GM19043 (cell line): Measurements from ENCODE around the gene ZNF320.
"Not testable (repeated sequence)": the region's sequence is repeated elsewhere in the genome, so short reads cannot be mapped to it uniquely, and the experiment has no call there.

Experiments used
- ATAC-seq: cut with Tn5 transposase; IDR thresholded peaks from one replicate; pipeline ENCODE4 v1.9.1; 2021; ENCODE audit warnings: low read depth; ENCODE audit not compliant: unreplicated experiment

ZNF320 gene

GRCh38 chr19:52922841-52923777 lies 25.7 kb upstream of the ZNF320 start, which contains the start of gene ZNF888:
TSS of gene ZNF888 (minus strand) at chr19:52923428. CDS start at chr19:52917873, 5,555 bp downstream.
- ATAC-seq: peak; percentile 85

- no peak for ATAC-seq
Measured at GRCh38 chr19:52917531-52917930, 20.1 kb upstream of the ZNF320 start.

GRCh38 chr19:52910648-52911047 lies 13.2 kb upstream of the ZNF320 start:
- no peak for ATAC-seq

GRCh38 chr19:52904052-52904780 lies 6.8 kb upstream of the ZNF320 start:
- not testable (repeated sequence) for ATAC-seq

- ATAC-seq: no peak
Measured at GRCh38 chr19:52901842-52902241, 4.4 kb upstream of the ZNF320 start.

- ATAC-seq: not testable (repeated sequence)
Measured at GRCh38 chr19:52898596-52898995, 1.2 kb upstream of the ZNF320 start.

- no peak for ATAC-seq
Measured at GRCh38 chr19:52898101-52898500, 666 bp upstream of the ZNF320 start.

- no peak for ATAC-seq
Measured at GRCh38 chr19:52896431-52897137, 851 bp downstream of the ZNF320 start.

GRCh38 chr19:52891336-52891735 lies 6.1 kb downstream of the ZNF320 start:
- no peak for ATAC-seq

GRCh38 chr19:52889931-52890330 lies 7.5 kb downstream of the ZNF320 start:
- no peak for ATAC-seq

GRCh38 chr19:52889076-52889475 lies 8.4 kb downstream of the ZNF320 start:
- no peak for ATAC-seq

- ATAC-seq: no peak
Measured at GRCh38 chr19:52880895-52881389, 16.5 kb downstream of the ZNF320 start.

- not testable (repeated sequence) for ATAC-seq
Measured at GRCh38 chr19:52872996-52873395, 24.4 kb downstream of the ZNF320 start.

GRCh38 chr19:52871466-52871865 lies 26.0 kb downstream of the ZNF320 start:
- no peak for ATAC-seq

GRCh38 chr19:52868031-52868430 lies 29.4 kb downstream of the ZNF320 start:
- ATAC-seq: not testable (repeated sequence)

- ATAC-seq: peak; percentile 96
Measured at GRCh38 chr19:52857378-52858191, 39.9 kb downstream of the ZNF320 start, which contains the start of gene ZNF468. TSS of gene ZNF468 (minus strand) at chr19:52857619. CDS start at chr19:52854272, 3,347 bp downstream.

- peak; percentile 34 for ATAC-seq
Measured at GRCh38 chr19:52856540-52857377, 40.7 kb downstream of the ZNF320 start.
